ENCODE results near the gene HBA2. TPM values are rescaled to one million over a fixed set of nuclear protein-coding genes. Genes with fewer than 3 reads are reported as not detected.
"Not testable (repeated sequence)": the region's sequence is repeated elsewhere in the genome, so short reads cannot be mapped to it uniquely, and the experiment has no call there.

Gene HBA2
- polyA plus RNA-seq, 3 donors: 754 to 948 (median 905) TPM

DNA sequence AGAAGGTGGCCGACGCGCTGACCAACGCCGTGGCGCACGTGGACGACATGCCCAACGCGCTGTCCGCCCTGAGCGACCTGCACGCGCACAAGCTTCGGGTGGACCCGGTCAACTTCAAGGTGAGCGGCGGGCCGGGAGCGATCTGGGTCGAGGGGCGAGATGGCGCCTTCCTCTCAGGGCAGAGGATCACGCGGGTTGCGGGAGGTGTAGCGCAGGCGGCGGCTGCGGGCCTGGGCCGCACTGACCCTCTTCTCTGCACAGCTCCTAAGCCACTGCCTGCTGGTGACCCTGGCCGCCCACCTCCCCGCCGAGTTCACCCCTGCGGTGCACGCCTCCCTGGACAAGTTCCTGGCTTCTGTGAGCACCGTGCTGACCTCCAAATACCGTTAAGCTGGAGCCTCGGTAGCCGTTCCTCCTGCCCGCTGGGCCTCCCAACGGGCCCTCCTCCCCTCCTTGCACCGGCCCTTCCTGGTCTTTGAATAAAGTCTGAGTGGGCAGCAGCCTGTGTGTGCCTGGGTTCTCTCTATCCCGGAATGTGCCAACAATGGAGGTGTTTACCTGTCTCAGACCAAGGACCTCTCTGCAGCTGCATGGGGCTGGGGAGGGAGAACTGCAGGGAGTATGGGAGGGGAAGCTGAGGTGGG, 657 bp downstream of the HBA2 start:
- not testable (repeated sequence) for DNase-seq (ENCODE audit: low read depth in 3 of 3, low spot score in 2 of 3)

DNA sequence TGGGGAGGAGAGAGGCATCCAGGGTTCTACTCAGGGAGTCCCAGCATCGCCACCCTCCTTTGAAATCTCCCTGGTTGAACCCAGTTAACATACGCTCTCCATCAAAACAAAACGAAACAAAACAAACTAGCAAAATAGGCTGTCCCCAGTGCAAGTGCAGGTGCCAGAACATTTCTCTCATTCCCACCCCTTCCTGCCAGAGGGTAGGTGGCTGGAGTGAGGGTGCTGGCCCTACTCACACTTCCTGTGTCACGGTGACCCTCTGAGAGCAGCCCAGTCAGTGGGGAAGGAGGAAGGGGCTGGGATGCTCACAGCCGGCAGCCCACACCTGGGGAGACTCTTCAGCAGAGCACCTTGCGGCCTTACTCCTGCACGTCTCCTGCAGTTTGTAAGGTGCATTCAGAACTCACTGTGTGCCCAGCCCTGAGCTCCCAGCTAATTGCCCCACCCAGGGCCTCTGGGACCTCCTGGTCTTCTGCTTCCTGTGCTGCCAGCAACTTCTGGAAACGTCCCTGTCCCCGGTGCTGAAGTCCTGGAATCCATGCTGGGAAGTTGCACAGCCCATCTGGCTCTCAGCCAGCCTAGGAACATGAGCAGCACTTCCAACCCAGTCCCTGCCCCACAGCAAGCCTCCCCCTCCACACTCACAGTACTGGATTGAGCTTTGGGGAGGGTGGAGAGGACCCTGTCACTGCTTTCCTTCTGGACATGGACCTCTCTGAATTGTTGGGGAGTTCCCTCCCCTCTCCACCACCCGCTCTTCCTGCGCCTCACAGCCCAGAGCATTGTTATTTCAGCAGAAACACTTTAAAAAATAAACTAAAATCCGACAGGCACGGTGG, 1.5 kb downstream of the HBA2 start:
- not testable (repeated sequence) for DNase-seq (ENCODE audit: low read depth in 3 of 3, low spot score in 2 of 3)

DNA sequence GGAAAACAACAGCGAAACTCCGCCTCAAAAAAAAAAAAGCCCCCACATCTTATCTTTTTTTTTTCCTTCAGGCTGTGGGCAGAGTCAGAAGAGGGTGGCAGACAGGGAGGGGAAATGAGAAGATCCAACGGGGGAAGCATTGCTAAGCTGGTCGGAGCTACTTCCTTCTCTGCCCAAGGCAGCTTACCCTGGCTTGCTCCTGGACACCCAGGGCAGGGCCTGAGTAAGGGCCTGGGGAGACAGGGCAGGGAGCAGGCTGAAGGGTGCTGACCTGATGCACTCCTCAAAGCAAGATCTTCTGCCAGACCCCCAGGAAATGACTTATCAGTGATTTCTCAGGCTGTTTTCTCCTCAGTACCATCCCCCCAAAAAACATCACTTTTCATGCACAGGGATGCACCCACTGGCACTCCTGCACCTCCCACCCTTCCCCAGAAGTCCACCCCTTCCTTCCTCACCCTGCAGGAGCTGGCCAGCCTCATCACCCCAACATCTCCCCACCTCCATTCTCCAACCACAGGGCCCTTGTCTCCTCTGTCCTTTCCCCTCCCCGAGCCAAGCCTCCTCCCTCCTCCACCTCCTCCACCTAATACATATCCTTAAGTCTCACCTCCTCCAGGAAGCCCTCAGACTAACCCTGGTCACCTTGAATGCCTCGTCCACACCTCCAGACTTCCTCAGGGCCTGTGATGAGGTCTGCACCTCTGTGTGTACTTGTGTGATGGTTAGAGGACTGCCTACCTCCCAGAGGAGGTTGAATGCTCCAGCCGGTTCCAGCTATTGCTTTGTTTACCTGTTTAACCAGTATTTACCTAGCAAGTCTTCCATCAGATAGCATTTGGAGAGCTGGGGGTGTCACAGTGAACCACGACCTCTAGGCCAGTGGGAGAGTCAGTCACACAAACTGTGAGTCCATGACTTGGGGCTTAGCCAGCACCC, 2.6 kb downstream of the HBA2 start:
- no peak for DNase-seq (ENCODE audit: low read depth in 3 of 3, low spot score in 2 of 3)

- not testable (repeated sequence) for DNase-seq (ENCODE audit: low read depth in 3 of 3, low spot score in 2 of 3)
Observed at GRCh38 chr16:176006-176405, 3.3 kb downstream of the HBA2 start.

DNA sequence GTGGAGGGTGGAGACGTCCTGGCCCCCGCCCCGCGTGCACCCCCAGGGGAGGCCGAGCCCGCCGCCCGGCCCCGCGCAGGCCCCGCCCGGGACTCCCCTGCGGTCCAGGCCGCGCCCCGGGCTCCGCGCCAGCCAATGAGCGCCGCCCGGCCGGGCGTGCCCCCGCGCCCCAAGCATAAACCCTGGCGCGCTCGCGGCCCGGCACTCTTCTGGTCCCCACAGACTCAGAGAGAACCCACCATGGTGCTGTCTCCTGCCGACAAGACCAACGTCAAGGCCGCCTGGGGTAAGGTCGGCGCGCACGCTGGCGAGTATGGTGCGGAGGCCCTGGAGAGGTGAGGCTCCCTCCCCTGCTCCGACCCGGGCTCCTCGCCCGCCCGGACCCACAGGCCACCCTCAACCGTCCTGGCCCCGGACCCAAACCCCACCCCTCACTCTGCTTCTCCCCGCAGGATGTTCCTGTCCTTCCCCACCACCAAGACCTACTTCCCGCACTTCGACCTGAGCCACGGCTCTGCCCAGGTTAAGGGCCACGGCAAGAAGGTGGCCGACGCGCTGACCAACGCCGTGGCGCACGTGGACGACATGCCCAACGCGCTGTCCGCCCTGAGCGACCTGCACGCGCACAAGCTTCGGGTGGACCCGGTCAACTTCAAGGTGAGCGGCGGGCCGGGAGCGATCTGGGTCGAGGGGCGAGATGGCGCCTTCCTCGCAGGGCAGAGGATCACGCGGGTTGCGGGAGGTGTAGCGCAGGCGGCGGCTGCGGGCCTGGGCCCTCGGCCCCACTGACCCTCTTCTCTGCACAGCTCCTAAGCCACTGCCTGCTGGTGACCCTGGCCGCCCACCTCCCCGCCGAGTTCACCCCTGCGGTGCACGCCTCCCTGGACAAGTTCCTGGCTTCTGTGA, 4.1 kb downstream of the HBA2 start, which contains the start of gene HBA1:
Gene HBA1, plus strand, starts transcription at position 204 of the 906 bp plus-strand sequence. Its CDS starts 37 bp downstream, at position 241.
- not testable (repeated sequence) for DNase-seq (ENCODE audit: low read depth in 3 of 3, low spot score in 2 of 3)

DNA sequence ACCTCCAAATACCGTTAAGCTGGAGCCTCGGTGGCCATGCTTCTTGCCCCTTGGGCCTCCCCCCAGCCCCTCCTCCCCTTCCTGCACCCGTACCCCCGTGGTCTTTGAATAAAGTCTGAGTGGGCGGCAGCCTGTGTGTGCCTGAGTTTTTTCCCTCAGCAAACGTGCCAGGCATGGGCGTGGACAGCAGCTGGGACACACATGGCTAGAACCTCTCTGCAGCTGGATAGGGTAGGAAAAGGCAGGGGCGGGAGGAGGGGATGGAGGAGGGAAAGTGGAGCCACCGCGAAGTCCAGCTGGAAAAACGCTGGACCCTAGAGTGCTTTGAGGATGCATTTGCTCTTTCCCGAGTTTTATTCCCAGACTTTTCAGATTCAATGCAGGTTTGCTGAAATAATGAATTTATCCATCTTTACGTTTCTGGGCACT, 4.7 kb downstream of the HBA2 start:
- DNase-seq (ENCODE audit: low read depth in 3 of 3, low spot score in 2 of 3): no peak

DNA sequence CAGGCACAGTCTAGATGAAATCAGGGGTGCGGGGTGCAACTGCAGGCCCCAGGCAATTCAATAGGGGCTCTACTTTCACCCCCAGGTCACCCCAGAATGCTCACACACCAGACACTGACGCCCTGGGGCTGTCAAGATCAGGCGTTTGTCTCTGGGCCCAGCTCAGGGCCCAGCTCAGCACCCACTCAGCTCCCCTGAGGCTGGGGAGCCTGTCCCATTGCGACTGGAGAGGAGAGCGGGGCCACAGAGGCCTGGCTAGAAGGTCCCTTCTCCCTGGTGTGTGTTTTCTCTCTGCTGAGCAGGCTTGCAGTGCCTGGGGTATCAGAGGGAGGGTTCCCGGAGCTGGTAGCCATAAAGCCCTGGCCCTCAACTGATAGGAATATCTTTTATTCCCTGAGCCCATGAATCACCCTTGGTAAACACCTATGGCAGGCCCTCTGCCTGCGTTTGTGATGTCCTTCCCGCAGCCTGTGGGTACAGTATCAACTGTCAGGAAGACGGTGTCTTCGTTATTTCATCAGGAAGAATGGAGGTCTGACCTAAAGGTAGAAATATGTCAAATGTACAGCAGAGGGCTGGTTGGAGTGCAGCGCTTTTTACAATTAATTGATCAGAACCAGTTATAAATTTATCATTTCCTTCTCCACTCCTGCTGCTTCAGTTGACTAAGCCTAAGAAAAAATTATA, 5.4 kb downstream of the HBA2 start:
- no peak for DNase-seq (ENCODE audit: low read depth in 3 of 3, low spot score in 2 of 3)

DNA sequence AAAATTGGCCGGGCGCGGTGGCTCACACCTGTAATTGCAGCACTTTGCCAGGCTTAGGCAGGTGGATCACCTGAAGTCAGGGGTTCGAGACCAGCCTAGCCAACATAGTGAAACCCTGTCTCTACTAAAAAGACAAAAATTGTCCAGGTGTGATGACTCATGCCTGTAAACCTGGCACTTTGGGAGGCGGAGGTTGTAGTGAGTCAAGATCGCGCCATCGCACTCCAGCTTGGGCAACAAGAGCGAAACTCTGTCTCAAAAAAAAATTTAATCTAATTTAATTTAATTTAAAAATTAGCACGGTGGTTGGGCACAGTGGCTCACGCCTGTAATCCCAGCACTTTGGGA, 6.0 kb downstream of the HBA2 start:
- no peak for DNase-seq (ENCODE audit: low read depth in 3 of 3, low spot score in 2 of 3)

GRCh38 chr16:179211-180092, 6.8 kb downstream of the HBA2 start:
- DNase-seq (ENCODE audit: low read depth in 3 of 3, low spot score in 2 of 3): no peak

DNA sequence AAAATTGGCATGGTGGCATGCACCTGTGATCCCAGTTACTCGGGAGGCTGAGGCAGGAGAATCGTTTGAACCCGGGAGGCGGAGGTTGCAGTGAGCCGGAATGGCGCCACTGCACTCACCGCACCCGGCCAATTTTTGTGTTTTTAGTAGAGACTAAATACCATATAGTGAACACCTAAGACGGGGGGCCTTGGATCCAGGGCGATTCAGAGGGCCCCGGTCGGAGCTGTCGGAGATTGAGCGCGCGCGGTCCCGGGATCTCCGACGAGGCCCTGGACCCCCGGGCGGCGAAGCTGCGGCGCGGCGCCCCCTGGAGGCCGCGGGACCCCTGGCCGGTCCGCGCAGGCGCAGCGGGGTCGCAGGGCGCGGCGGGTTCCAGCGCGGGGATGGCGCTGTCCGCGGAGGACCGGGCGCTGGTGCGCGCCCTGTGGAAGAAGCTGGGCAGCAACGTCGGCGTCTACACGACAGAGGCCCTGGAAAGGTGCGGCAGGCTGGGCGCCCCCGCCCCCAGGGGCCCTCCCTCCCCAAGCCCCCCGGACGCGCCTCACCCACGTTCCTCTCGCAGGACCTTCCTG, 7.5 kb downstream of the HBA2 start, which contains the start of gene HBQ1:
Gene HBQ1, plus strand, starts transcription at position 359 of the 575 bp plus-strand sequence. Its CDS starts 28 bp downstream, at position 387.
- DNase-seq (ENCODE audit: low read depth in 3 of 3, low spot score in 2 of 3): no peak

DNA sequence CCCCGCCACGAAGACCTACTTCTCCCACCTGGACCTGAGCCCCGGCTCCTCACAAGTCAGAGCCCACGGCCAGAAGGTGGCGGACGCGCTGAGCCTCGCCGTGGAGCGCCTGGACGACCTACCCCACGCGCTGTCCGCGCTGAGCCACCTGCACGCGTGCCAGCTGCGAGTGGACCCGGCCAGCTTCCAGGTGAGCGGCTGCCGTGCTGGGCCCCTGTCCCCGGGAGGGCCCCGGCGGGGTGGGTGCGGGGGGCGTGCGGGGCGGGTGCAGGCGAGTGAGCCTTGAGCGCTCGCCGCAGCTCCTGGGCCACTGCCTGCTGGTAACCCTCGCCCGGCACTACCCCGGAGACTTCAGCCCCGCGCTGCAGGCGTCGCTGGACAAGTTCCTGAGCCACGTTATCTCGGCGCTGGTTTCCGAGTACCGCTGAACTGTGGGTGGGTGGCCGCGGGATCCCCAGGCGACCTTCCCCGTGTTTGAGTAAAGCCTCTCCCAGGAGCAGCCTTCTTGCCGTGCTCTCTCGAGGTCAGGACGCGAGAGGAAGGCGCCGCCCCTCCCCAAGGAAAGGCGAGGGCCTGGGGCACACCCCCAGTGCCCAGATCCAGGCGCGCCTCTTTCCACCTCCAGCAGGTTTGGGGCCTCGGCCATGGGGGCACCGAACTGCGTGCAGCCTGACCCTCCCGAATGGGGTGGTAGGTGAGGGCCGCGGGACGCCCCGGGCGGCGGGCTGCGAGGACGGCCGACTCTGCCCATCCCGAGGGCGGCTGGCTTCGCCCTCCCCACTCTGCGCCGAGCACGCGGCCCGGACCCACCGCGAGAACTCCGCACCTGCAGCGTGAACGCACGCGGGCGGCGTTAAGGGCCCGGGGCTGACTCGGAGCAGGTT, 8.2 kb downstream of the HBA2 start:
- no peak for DNase-seq (ENCODE audit: low read depth in 3 of 3, low spot score in 2 of 3)

- DNase-seq (ENCODE audit: low read depth in 3 of 3, low spot score in 2 of 3): no peak
Observed at GRCh38 chr16:181565-182021, 8.9 kb downstream of the HBA2 start.

- DNase-seq (ENCODE audit: low read depth in 3 of 3, low spot score in 2 of 3): no peak
Observed at GRCh38 chr16:183005-183404, 10.3 kb downstream of the HBA2 start.

GRCh38 chr16:185213-185612, 12.5 kb downstream of the HBA2 start:
- no peak for DNase-seq (ENCODE audit: low read depth in 3 of 3, low spot score in 2 of 3)

DNA sequence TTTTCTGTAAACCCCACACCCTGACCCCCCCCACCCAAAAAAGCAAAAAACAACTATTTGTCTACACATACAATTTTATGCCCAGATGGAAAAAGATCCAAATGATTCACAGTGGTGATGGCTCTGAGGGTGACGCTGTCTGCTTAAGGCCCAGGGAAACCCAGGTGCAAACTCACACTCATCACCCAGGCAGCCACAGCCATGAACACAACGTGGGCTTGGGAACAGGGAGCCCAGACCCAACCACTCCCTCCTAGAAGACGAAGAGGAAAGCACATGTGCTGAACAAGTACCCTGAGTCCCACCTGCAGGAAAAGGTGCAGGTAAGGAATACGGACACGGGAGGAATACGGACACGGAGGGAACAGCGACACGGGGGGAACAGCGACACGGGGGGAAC, 13.0 kb downstream of the HBA2 start:
- DNase-seq (ENCODE audit: low read depth in 3 of 3, low spot score in 2 of 3): no peak

GRCh38 chr16:187330-187729, 14.7 kb downstream of the HBA2 start:
- DNase-seq (ENCODE audit: low read depth in 3 of 3, low spot score in 2 of 3): no peak

GRCh38 chr16:188674-189073, 16.0 kb downstream of the HBA2 start:
- DNase-seq (ENCODE audit: low read depth in 3 of 3, low spot score in 2 of 3): no peak
